Measurements from ENCODE around the gene MYH7B.

The MYH7B gene

DNA sequence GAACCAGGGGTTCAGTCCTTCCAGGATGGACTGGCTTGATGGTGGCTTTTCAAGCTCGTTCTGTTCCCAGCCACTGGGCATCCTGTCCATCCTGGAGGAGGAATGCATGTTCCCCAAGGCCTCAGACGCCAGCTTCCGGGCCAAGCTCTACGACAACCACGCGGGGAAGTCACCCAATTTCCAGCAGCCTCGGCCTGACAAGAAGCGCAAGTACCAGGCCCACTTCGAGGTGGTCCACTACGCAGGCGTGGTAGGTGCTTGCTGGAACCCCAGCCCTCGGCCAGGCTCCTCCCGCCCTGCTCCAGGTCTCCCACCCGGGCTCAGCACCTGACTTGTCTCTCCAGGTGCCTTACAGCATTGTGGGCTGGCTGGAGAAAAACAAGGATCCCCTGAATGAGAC, 34.0 kb downstream of the MYH7B start:
- Histone ChIP-seq H3K4me1 (ENCODE audit: control insufficient read depth in 2 of 2, insufficient read depth in 2 of 2, low read length in 2 of 2) (peaks cover 0 to under 1% of the 10 kb centered on the region in 2 donors), H3K4me3 (ENCODE audit: low read length in 2 of 2) (no peak overlapping the region), H3K9ac (ENCODE audit: low read depth in 1 of 2, low read length in 2 of 2) (no peak overlapping the region), H3K27ac (ENCODE audit: low read depth in 2 of 2, low read length in 2 of 2) (no peak overlapping the region), H3K9me3 (ENCODE audit: control insufficient read depth in 2 of 2, low read length in 2 of 2) (no peaks in the 10 kb centered on the region), H3K27me3 (ENCODE audit: control insufficient read depth in 2 of 2, insufficient read depth in 2 of 2, low read length in 2 of 2) (peaks cover 0 to 2% of the 10 kb centered on the region in 2 donors), H3K36me3 (ENCODE audit: control insufficient read depth in 2 of 2, insufficient read depth in 2 of 2, low read length in 2 of 2) (peaks cover 0 to 15% of the 10 kb centered on the region in 2 donors)

DNA sequence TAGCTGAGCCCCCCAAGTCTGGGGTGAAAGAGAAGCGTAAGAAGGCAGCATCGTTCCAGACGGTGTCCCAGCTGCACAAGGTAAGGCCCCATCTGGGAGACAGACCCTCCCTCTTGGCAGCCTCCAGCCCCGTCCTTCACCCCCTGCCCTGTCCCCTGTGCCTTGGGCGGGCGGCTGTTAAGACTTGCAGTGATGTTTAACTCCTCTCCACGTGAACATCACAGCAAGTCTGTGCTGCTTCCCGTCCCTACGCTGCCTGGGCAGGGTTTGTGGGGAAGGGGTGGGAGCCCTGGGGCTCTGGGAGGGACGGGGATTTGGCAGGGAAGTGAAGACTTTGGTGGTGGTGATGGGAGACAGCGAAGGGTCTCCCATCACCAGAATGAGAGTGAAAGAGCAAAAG, 34.6 kb downstream of the MYH7B start:
- H3K4me1 ChIP-seq (ENCODE audit: control insufficient read depth in 2 of 2, insufficient read depth in 2 of 2, low read length in 2 of 2), result no peaks in the 10 kb centered on the region
- H3K27ac ChIP-seq (ENCODE audit: low read depth in 2 of 2, low read length in 2 of 2), result no peak overlapping the region

GRCh38 chr20:34990661-34991214, 35.1 kb downstream of the MYH7B start:
- no peak overlapping the region for H3K9ac ChIP-seq (ENCODE audit: low read depth in 1 of 2, low read length in 2 of 2)
- H3K4me1 ChIP-seq (ENCODE audit: control insufficient read depth in 2 of 2, insufficient read depth in 2 of 2, low read length in 2 of 2), result no peaks in the 10 kb centered on the region
- H3K4me3 ChIP-seq (ENCODE audit: low read length in 2 of 2), result no peak overlapping the region
- no peak overlapping the region for H3K27ac ChIP-seq (ENCODE audit: low read depth in 2 of 2, low read length in 2 of 2)
- H3K27me3 ChIP-seq (ENCODE audit: control insufficient read depth in 2 of 2, insufficient read depth in 2 of 2, low read length in 2 of 2), result no peaks in the 10 kb centered on the region
- H3K9me3 ChIP-seq (ENCODE audit: control insufficient read depth in 2 of 2, low read length in 2 of 2), result no peaks in the 10 kb centered on the region
- H3K36me3 ChIP-seq (ENCODE audit: control insufficient read depth in 2 of 2, insufficient read depth in 2 of 2, low read length in 2 of 2), result peaks cover 5 to 22% of the 10 kb centered on the region in 2 donors

More for the DNA sequence above, 34.6 kb downstream of the MYH7B start:
- peaks cover 1 to 17% of the 10 kb centered on the region in 2 donors for H3K36me3 ChIP-seq (ENCODE audit: control insufficient read depth in 2 of 2, insufficient read depth in 2 of 2, low read length in 2 of 2)
- no peak overlapping the region for H3K9ac ChIP-seq (ENCODE audit: low read depth in 1 of 2, low read length in 2 of 2)
- H3K9me3 ChIP-seq (ENCODE audit: control insufficient read depth in 2 of 2, low read length in 2 of 2), result no peaks in the 10 kb centered on the region
- H3K4me3 ChIP-seq (ENCODE audit: low read length in 2 of 2), result no peak overlapping the region
- H3K27me3 ChIP-seq (ENCODE audit: control insufficient read depth in 2 of 2, insufficient read depth in 2 of 2, low read length in 2 of 2), result peaks cover 0 to under 1% of the 10 kb centered on the region in 2 donors

DNA sequence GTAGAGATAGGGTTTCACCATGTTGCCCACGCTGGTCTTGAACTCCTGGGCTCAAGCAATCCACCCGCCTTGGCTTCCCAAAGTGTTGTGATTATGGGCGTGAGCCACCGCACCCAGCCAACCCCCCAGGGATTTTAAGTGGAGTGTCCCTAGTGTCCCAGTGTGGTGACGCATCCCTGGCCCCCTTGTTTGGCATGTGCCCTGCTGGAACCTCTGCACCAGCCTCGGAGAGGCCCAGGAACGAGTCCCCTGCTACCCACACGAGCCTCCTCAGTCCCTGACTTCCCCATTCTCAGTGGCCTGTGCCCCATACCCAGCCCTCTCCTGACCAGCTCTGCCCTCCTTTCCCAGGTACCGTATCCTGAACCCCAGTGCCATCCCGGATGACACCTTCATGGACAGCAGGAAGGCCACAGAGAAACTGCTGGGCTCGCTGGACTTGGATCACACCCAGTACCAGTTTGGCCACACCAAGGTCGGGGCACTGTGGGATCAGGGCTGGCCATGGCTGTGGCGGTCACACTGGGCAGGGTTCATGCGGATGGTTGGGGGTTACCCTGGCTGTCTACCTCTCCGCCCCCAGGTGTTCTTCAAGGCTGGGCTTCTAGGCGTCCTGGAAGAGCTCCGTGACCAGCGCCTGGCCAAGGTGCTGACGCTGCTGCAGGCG, 37.2 kb downstream of the MYH7B start:
- Histone ChIP-seq H3K27ac (ENCODE audit: low read depth in 2 of 2, low read length in 2 of 2) (no peak overlapping the region), H3K27me3 (ENCODE audit: control insufficient read depth in 2 of 2, insufficient read depth in 2 of 2, low read length in 2 of 2) (no peaks in the 10 kb centered on the region), H3K4me3 (ENCODE audit: low read length in 2 of 2) (no peak overlapping the region), H3K9ac (ENCODE audit: low read depth in 1 of 2, low read length in 2 of 2) (no peak overlapping the region), H3K36me3 (ENCODE audit: control insufficient read depth in 2 of 2, insufficient read depth in 2 of 2, low read length in 2 of 2) (peaks cover 12 to 27% of the 10 kb centered on the region in 2 donors), H3K4me1 (ENCODE audit: control insufficient read depth in 2 of 2, insufficient read depth in 2 of 2, low read length in 2 of 2) (peaks cover 5 to 10% of the 10 kb centered on the region in 2 donors), H3K9me3 (ENCODE audit: control insufficient read depth in 2 of 2, low read length in 2 of 2) (no peaks in the 10 kb centered on the region)

- Histone ChIP-seq H3K27ac (ENCODE audit: low read depth in 2 of 2, low read length in 2 of 2) (no peak overlapping the region), H3K4me3 (ENCODE audit: low read length in 2 of 2) (no peak overlapping the region), H3K9ac (ENCODE audit: low read depth in 1 of 2, low read length in 2 of 2) (no peak overlapping the region), H3K9me3 (ENCODE audit: control insufficient read depth in 2 of 2, low read length in 2 of 2) (no peaks in the 10 kb centered on the region), H3K36me3 (ENCODE audit: control insufficient read depth in 2 of 2, insufficient read depth in 2 of 2, low read length in 2 of 2) (peaks cover 17 to 38% of the 10 kb centered on the region in 2 donors), H3K4me1 (ENCODE audit: control insufficient read depth in 2 of 2, insufficient read depth in 2 of 2, low read length in 2 of 2) (peaks cover 5 to 10% of the 10 kb centered on the region in 2 donors), H3K27me3 (ENCODE audit: control insufficient read depth in 2 of 2, insufficient read depth in 2 of 2, low read length in 2 of 2) (no peaks in the 10 kb centered on the region)
Observed at GRCh38 chr20:34993941-34994508, 38.4 kb downstream of the MYH7B start.

GRCh38 chr20:34994509-34995131, 39.0 kb downstream of the MYH7B start:
- Histone ChIP-seq H3K4me1 (ENCODE audit: control insufficient read depth in 2 of 2, insufficient read depth in 2 of 2, low read length in 2 of 2) (peaks cover 5 to 10% of the 10 kb centered on the region in 2 donors), H3K36me3 (ENCODE audit: control insufficient read depth in 2 of 2, insufficient read depth in 2 of 2, low read length in 2 of 2) (peaks cover 17 to 39% of the 10 kb centered on the region in 2 donors)

DNA sequence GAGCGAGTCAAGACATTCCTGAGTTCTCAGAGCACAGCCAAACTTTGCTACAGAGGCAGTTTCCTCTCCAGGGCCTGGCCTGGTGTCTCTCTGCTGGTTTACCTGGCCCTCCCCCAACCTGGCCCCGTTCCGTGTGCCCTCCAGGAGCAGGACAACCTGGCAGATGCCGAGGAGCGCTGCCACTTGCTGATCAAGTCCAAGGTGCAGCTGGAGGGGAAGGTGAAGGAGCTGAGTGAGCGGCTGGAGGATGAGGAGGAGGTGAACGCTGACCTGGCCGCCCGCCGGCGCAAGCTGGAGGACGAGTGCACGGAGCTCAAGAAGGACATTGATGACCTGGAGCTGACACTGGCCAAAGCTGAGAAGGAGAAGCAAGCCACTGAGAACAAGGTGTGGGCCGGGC, 39.5 kb downstream of the MYH7B start:
- peaks cover 22 to 44% of the 10 kb centered on the region in 2 donors for H3K36me3 ChIP-seq (ENCODE audit: control insufficient read depth in 2 of 2, insufficient read depth in 2 of 2, low read length in 2 of 2)
- no peaks in the 10 kb centered on the region for H3K27me3 ChIP-seq (ENCODE audit: control insufficient read depth in 2 of 2, insufficient read depth in 2 of 2, low read length in 2 of 2)
- no peak overlapping the region for H3K4me3 ChIP-seq (ENCODE audit: low read length in 2 of 2)
- no peaks in the 10 kb centered on the region for H3K9me3 ChIP-seq (ENCODE audit: control insufficient read depth in 2 of 2, low read length in 2 of 2)
- peaks cover 5 to 10% of the 10 kb centered on the region in 2 donors for H3K4me1 ChIP-seq (ENCODE audit: control insufficient read depth in 2 of 2, insufficient read depth in 2 of 2, low read length in 2 of 2)
- no peak overlapping the region for H3K9ac ChIP-seq (ENCODE audit: low read depth in 1 of 2, low read length in 2 of 2)
- H3K27ac ChIP-seq (ENCODE audit: low read depth in 2 of 2, low read length in 2 of 2), result no peak overlapping the region

More at GRCh38 chr20:34994509-34995131, 39.0 kb downstream of the MYH7B start:
- H3K27me3 ChIP-seq (ENCODE audit: control insufficient read depth in 2 of 2, insufficient read depth in 2 of 2, low read length in 2 of 2), result no peaks in the 10 kb centered on the region
- no peak overlapping the region for H3K27ac ChIP-seq (ENCODE audit: low read depth in 2 of 2, low read length in 2 of 2)
- no peak overlapping the region for H3K4me3 ChIP-seq (ENCODE audit: low read length in 2 of 2)
- no peak overlapping the region for H3K9ac ChIP-seq (ENCODE audit: low read depth in 1 of 2, low read length in 2 of 2)
- no peaks in the 10 kb centered on the region for H3K9me3 ChIP-seq (ENCODE audit: control insufficient read depth in 2 of 2, low read length in 2 of 2)

DNA sequence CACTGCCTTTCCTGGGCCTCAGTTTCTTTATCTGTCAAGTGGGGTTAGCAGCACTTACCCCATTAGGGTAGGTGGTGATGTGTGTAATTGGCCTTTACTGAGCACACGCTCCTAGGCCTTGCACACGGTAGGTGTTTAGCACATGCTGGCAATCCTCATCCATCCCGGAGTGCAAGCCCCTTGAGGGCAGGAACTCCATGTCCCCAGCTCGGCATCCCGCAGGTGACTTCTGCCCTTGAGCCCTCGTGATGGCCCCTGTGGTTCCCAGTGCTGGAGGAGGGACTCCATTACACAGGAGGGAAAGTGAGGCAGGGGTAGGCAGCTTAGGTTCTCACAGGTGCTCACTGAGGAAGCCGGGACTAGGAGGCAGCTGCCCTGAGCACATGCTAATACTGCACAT, 40.0 kb downstream of the MYH7B start:
- Histone ChIP-seq H3K36me3 (ENCODE audit: control insufficient read depth in 2 of 2, insufficient read depth in 2 of 2, low read length in 2 of 2) (peaks cover 26 to 46% of the 10 kb centered on the region in 2 donors), H3K4me1 (ENCODE audit: control insufficient read depth in 2 of 2, insufficient read depth in 2 of 2, low read length in 2 of 2) (peaks cover 5 to 10% of the 10 kb centered on the region in 2 donors), H3K27ac (ENCODE audit: low read depth in 2 of 2, low read length in 2 of 2) (no peak overlapping the region), H3K4me3 (ENCODE audit: low read length in 2 of 2) (no peak overlapping the region), H3K27me3 (ENCODE audit: control insufficient read depth in 2 of 2, insufficient read depth in 2 of 2, low read length in 2 of 2) (no peaks in the 10 kb centered on the region), H3K9me3 (ENCODE audit: control insufficient read depth in 2 of 2, low read length in 2 of 2) (no peaks in the 10 kb centered on the region), H3K9ac (ENCODE audit: low read depth in 1 of 2, low read length in 2 of 2) (no peak overlapping the region)

- Histone ChIP-seq H3K27ac (ENCODE audit: low read depth in 2 of 2, low read length in 2 of 2) (no peak overlapping the region), H3K4me3 (ENCODE audit: low read length in 2 of 2) (no peak overlapping the region), H3K36me3 (ENCODE audit: control insufficient read depth in 2 of 2, insufficient read depth in 2 of 2, low read length in 2 of 2) (peaks cover 33 to 53% of the 10 kb centered on the region in 2 donors), H3K4me1 (ENCODE audit: control insufficient read depth in 2 of 2, insufficient read depth in 2 of 2, low read length in 2 of 2) (peaks cover 5 to 10% of the 10 kb centered on the region in 2 donors), H3K9me3 (ENCODE audit: control insufficient read depth in 2 of 2, low read length in 2 of 2) (no peaks in the 10 kb centered on the region), H3K27me3 (ENCODE audit: control insufficient read depth in 2 of 2, insufficient read depth in 2 of 2, low read length in 2 of 2) (no peaks in the 10 kb centered on the region), H3K9ac (ENCODE audit: low read depth in 1 of 2, low read length in 2 of 2) (no peak overlapping the region)
Observed at GRCh38 chr20:34996243-34997028, 40.8 kb downstream of the MYH7B start.
